ENCODE results near the gene PRPH. TPM values are rescaled to one million over a fixed set of nuclear protein-coding genes. Genes with fewer than 3 reads are reported as not detected.

PRPH gene
- total and polyA plus RNA-seq, 10 of the 15 experiments (the other 5 are each of a cell fraction or from before 2014, with no cell fraction given), result 0.09 to 0.45 (median 0.19) TPM; not detected in 3

DNA sequence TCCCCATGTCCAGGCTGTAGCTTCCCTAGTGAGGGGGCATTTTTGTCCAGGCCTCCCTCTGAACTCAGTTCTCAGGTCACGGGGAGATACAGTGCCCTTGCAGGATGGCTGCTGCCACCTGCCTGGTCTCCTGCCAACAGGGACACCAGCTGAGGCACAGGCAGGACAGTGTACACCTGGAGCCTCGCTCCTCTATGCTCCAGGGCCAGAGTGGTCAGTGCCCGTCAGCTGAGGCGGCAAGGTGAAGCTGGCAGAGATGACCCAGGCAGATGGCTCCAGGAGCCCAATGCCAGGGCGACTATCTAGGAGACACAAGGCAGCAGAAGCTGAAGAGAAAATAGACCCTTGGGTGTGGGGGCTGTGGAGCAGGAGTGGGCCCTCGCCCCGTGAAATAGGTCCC is 17.5 kb upstream of the PRPH start:
- ATAC-seq, result no peak
- no peak overlapping the region for H3K4me2 ChIP-seq (ENCODE audit: control insufficient read depth, insufficient read depth)
- no peak for TF ChIP-seq SMAD1 (IDR thresholded peaks at IDR 0.05; ENCODE audit: low read depth, partially characterized antibody)
- TF ChIP-seq, protein P1, sequence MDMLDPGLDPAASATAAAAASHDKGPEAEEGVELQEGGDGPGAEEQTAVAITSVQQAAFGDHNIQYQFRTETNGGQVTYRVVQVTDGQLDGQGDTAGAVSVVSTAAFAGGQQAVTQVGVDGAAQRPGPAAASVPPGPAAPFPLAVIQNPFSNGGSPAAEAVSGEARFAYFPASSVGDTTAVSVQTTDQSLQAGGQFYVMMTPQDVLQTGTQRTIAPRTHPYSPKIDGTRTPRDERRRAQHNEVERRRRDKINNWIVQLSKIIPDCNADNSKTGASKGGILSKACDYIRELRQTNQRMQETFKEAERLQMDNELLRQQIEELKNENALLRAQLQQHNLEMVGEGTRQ (IDR thresholded peaks at IDR 0.05; ENCODE audit: borderline replicate concordance, low read depth, low read length), result no peak
- TF ChIP-seq E2F8 (IDR thresholded peaks at IDR 0.05; ENCODE audit: low read depth, partially characterized antibody), result no peak
- no peak for TF ChIP-seq EZH2 (IDR thresholded peaks at IDR 0.05; ENCODE audit: borderline replicate concordance, control insufficient read depth, low read depth, low read length)
- TF ChIP-seq, protein P2, sequence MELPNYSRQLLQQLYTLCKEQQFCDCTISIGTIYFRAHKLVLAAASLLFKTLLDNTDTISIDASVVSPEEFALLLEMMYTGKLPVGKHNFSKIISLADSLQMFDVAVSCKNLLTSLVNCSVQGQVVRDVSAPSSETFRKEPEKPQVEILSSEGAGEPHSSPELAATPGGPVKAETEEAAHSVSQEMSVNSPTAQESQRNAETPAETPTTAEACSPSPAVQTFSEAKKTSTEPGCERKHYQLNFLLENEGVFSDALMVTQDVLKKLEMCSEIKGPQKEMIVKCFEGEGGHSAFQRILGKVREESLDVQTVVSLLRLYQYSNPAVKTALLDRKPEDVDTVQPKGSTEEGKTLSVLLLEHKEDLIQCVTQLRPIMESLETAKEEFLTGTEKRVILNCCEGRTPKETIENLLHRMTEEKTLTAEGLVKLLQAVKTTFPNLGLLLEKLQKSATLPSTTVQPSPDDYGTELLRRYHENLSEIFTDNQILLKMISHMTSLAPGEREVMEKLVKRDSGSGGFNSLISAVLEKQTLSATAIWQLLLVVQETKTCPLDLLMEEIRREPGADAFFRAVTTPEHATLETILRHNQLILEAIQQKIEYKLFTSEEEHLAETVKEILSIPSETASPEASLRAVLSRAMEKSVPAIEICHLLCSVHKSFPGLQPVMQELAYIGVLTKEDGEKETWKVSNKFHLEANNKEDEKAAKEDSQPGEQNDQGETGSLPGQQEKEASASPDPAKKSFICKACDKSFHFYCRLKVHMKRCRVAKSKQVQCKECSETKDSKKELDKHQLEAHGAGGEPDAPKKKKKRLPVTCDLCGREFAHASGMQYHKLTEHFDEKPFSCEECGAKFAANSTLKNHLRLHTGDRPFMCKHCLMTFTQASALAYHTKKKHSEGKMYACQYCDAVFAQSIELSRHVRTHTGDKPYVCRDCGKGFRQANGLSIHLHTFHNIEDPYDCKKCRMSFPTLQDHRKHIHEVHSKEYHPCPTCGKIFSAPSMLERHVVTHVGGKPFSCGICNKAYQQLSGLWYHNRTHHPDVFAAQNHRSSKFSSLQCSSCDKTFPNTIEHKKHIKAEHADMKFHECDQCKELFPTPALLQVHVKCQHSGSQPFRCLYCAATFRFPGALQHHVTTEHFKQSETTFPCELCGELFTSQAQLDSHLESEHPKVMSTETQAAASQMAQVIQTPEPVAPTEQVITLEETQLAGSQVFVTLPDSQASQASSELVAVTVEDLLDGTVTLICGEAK (IDR thresholded peaks at IDR 0.05; ENCODE audit: borderline replicate concordance), result no peak
- TF ChIP-seq BHLHE40 (IDR thresholded peaks at IDR 0.05; ENCODE audit: borderline replicate concordance in 1 of 2, low read depth in 2 of 2, low read length in 1 of 2), result no peak
- no peak for TF ChIP-seq IKZF1 (conservative IDR thresholded peaks at IDR 0.05)
- no peak for TF ChIP-seq NR2F1 (conservative IDR thresholded peaks at IDR 0.05)
- no peak for TF ChIP-seq SREBF1 (IDR thresholded peaks at IDR 0.05; ENCODE audit: low read length)
- TF ChIP-seq, protein P3, sequence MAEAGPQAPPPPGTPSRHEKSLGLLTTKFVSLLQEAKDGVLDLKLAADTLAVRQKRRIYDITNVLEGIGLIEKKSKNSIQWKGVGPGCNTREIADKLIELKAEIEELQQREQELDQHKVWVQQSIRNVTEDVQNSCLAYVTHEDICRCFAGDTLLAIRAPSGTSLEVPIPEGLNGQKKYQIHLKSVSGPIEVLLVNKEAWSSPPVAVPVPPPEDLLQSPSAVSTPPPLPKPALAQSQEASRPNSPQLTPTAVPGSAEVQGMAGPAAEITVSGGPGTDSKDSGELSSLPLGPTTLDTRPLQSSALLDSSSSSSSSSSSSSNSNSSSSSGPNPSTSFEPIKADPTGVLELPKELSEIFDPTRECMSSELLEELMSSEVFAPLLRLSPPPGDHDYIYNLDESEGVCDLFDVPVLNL (IDR thresholded peaks at IDR 0.05; ENCODE audit: low read depth, low read length), result no peak
- no peak for TF ChIP-seq TARDBP (IDR thresholded peaks at IDR 0.05; ENCODE audit: borderline replicate concordance)
- no peak for TF ChIP-seq MYB (IDR thresholded peaks at IDR 0.05; ENCODE audit: borderline replicate concordance, low read depth, low read length)
- no peak for TF ChIP-seq TCF3 (IDR thresholded peaks at IDR 0.05; ENCODE audit: borderline replicate concordance, insufficient read depth, low read depth, low read length)

More for the DNA sequence above, 17.5 kb upstream of the PRPH start:
- DNase-seq (ENCODE audit: low read depth, low spot score) (no peak), FAIRE-seq (no peak)
- ChIA-PET RAD21 (ENCODE audit: unreplicated experiment) (no interaction called here), POLR2A (interaction anchor here (0.5 to 0.6 kb wide), 2 partner anchors 56 to 206 kb away, joined by 3 to 6 read pairs; no protein-coding TSS in a partner anchor), CTCF (interaction anchor here (0.5 to 2.2 kb wide), 4 partner anchors 12 to 227 kb away, joined by 3 to 8 read pairs (median 3); no protein-coding TSS in a partner anchor), SMC1A (ENCODE audit: uncharacterized antibody, unreplicated experiment) (no interaction called here)
- in situ Hi-C loops (cut with MboI) (no loop called here), intact Hi-C loops (cut with micrococcal nuclease; ENCODE audit: unreplicated experiment) (no loop called here)
- no TSS peak for BruUV-seq (replicated peaks)
- H3K27ac ChIP-seq (ENCODE audit: control insufficient read depth, insufficient read depth), result no peak overlapping the region
- WGBS (ENCODE audit: insufficient coverage, insufficient replicate concordance, low lambda C conversion rate, missing lambda C conversion rate), result 52% methylated on average over 7 of the region's 7 CpGs
- no peaks in the 10 kb centered on the region for H3K4me1 ChIP-seq (ENCODE audit: control insufficient read depth, insufficient read depth, low read length)
- H3K4me3 ChIP-seq, result no peak overlapping the region
- H3K9me3 ChIP-seq (replicated peaks; ENCODE audit: control insufficient read depth, insufficient read depth, low read length), result no peaks in the 10 kb centered on the region
- no peak overlapping the region for H3K9ac ChIP-seq (ENCODE audit: control insufficient read depth, insufficient read depth, low read length)
- H3K79me2 ChIP-seq (ENCODE audit: control insufficient read depth, insufficient read depth, low read length), result no peaks in the 10 kb centered on the region
- H3K27me3 ChIP-seq (replicated peaks in 1 of 2; ENCODE audit: control insufficient read depth in 2 of 2, insufficient read depth in 2 of 2, low read length in 1 of 2), result no peaks in the 10 kb centered on the region; a peak in 1 of 4 replicates
- no peaks in the 10 kb centered on the region for H4K20me1 ChIP-seq (ENCODE audit: control insufficient read depth, insufficient read depth)
- peaks cover 2 to 8% of the 10 kb centered on the region in 2 experiments; a peak in 3 of 4 replicates for H3K36me3 ChIP-seq (ENCODE audit: control insufficient read depth in 2 of 2, insufficient read depth in 2 of 2, low read length in 1 of 2)
- H2AFZ ChIP-seq (ENCODE audit: control insufficient read depth, low read depth, low read length), result no peak overlapping the region
